Psoas muscle (tissue), 8 donors: ENCODE results near the gene KIF18A. TPM values are rescaled to one million over a fixed set of nuclear protein-coding genes. Genes with fewer than 3 reads are reported as not detected.

Experiments
- ATAC-seq, 4 donors: fragments of 200-7000 bp; cut with Tn5 transposase; one replicate each; pipeline ENCODE4 v1.9.1; 2020; ENCODE audit warnings: moderate library complexity in 3 of 4, mild to moderate bottlenecking in 2 of 4
- DNase-seq, 2 donors: peaks; one replicate each; pipeline ENCODE4 v3.0.0-alpha.2; 2020
- H3K27ac ChIP-seq: fragments of 200-600 bp; one replicate; pipeline ENCODE4 v1.8.0; 2022
- H3K27me3 ChIP-seq, 3 donors: fragments of 200-600 bp in 1 of 3; one replicate each; pipeline versions ENCODE4 v1.6.1 to v1.8.0; 2013 to 2022; ENCODE audit warnings: low read length in 2 of 3, mild to moderate bottlenecking in 2 of 3, moderate library complexity in 1 of 3; ENCODE audit not compliant: insufficient read depth in 3 of 3
- H3K36me3 ChIP-seq, 2 donors: fragments of 200-600 bp in 1 of 2; one replicate each; pipeline versions ENCODE4 v1.6.1 to v1.8.0; 2013 to 2022; ENCODE audit warnings: low read depth in 1 of 2, mild to moderate bottlenecking in 1 of 2, moderate library complexity in 1 of 2; ENCODE audit not compliant: insufficient read depth in 1 of 2
- H3K4me1 ChIP-seq: fragments of 200-600 bp; one replicate; pipeline ENCODE4 v1.8.0; 2022
- H3K4me3 ChIP-seq: fragments of 200-600 bp; one replicate; pipeline ENCODE4 v1.8.0; 2022; ENCODE audit warnings: mild to moderate bottlenecking
- H3K9me3 ChIP-seq: fragments of 200-600 bp; one replicate; pipeline ENCODE4 v1.8.0; 2022
- CTCF ChIP-seq: fragments of 200-600 bp; IDR thresholded peaks from one replicate; pipeline ENCODE4 v1.8.0; 2022; ENCODE audit warnings: antibody characterized with exemption
- WGBS, 3 donors: extraction: QIAGEN DNeasy Blood & Tissue Kit; methylation state at CpG; one replicate each; pipeline versions ENCODE4 v1.1.6 to v1.1.7; 2013; 5-methylcytosine and 5-hydroxymethylcytosine counted together
- intact Hi-C, 2 donors: fragments of 100-400 bp; cut with DNase I; formaldehyde crosslinking; loops; one replicate each; pipeline versions ENCODE4 v1.11.0 to v1.14.2; 2022
- polyA plus RNA-seq, 3 donors: library from polyadenylated mRNA; stranded (reverse); fragments of 200-250 nt; gene quantifications; one replicate each; pipeline ENCODE4 v1.2.3, GENCODE V29; 2013
- total RNA-seq, 4 donors: library from RNA; stranded (reverse); fragmentation: NEBNext Ultra II Directional in 2 of 4; extraction: Animal tissue kit (Norgen Biotek cat#: 25700) in 2 of 4; gene quantifications; one replicate each; pipeline versions ENCODE4 v1.2.1 to v1.2.4, GENCODE V29; 2021 to 2023
- donor health status: healthy with polysubstance abuse.
- donor health status: DM: no; HTN: no; CAD: no; lungs with moderate emphysema.
- donor health status: Bipolar disorder and iron deficiency.
- donor health status: healthy.
- donor health status: DM: yes; HTN: yes; CAD: no.
- donor health status: DM: no; HTN: no; CAD: no.
- donor health status: DM: no; HTN: no; CAD: no.
- donor health status: DM: yes; HTN: yes; CAD: no.

Gene KIF18A
- total and polyA plus RNA-seq, 7 donors = 0.15 to 0.53 (median 0.46) TPM; not detected in 2

GRCh38 chr11:28144808-28145207 lies 36.9 kb upstream of the KIF18A start:
- 92 to 97% (median 95%) methylated on average over 2 of the region's 2 CpGs for WGBS, 3 donors
- TF ChIP-seq CTCF = no peak
- ATAC-seq (no peak), DNase-seq (no peak)
- no peak overlapping the region for H3K4me3 ChIP-seq
- intact Hi-C loops = no loop called here
- no peak overlapping the region for H3K27ac ChIP-seq
- H3K27me3 ChIP-seq = no peaks in the 10 kb centered on the region
- H3K36me3 ChIP-seq = no peaks in the 10 kb centered on the region
- peaks cover 7% of the 10 kb centered on the region for H3K9me3 ChIP-seq
- H3K4me1 ChIP-seq = no peaks in the 10 kb centered on the region

GRCh38 chr11:28142724-28143123 lies 34.8 kb upstream of the KIF18A start:
- 92 to 97% (median 97%) methylated on average over 1 of the region's 1 CpG for WGBS, 3 donors
- no peaks in the 10 kb centered on the region for H3K36me3 ChIP-seq
- ATAC-seq = no peak
- no peak for TF ChIP-seq CTCF
- intact Hi-C loops = no loop called here
- H3K27ac ChIP-seq = no peak overlapping the region
- peaks cover 7% of the 10 kb centered on the region for H3K9me3 ChIP-seq
- H3K4me3 ChIP-seq = no peak overlapping the region
- H3K4me1 ChIP-seq = no peaks in the 10 kb centered on the region
- no peak for DNase-seq
- no peaks in the 10 kb centered on the region for H3K27me3 ChIP-seq

GRCh38 chr11:28140689-28141455 lies 32.9 kb upstream of the KIF18A start:
- ATAC-seq (no peak), DNase-seq (no peak)
- H3K36me3 ChIP-seq = peaks cover 0 to 7% of the 10 kb centered on the region in 2 donors
- H3K4me3 ChIP-seq = no peak overlapping the region
- no peaks in the 10 kb centered on the region for H3K27me3 ChIP-seq
- H3K4me1 ChIP-seq = no peaks in the 10 kb centered on the region
- intact Hi-C loops = no loop called here
- H3K27ac ChIP-seq = no peak overlapping the region
- no peak for TF ChIP-seq CTCF
- H3K9me3 ChIP-seq = peaks cover 7% of the 10 kb centered on the region
- whole genome bisulfite sequencing, 3 donors = 96 to 98% (median 97%) methylated on average over 9 of the region's 9 CpGs

- WGBS, 3 donors = 96 to 99% (median 99%) methylated on average over 5 of the region's 5 CpGs
- no peak overlapping the region for H3K27ac ChIP-seq
- no peak for TF ChIP-seq CTCF
- H3K4me3 ChIP-seq = no peak overlapping the region
- intact Hi-C loops = no loop called here
- H3K27me3 ChIP-seq = no peaks in the 10 kb centered on the region
- H3K36me3 ChIP-seq = peaks cover 0 to 13% of the 10 kb centered on the region in 2 donors
- peaks cover 7% of the 10 kb centered on the region for H3K9me3 ChIP-seq
- ATAC-seq (no peak), DNase-seq (no peak)
- no peaks in the 10 kb centered on the region for H3K4me1 ChIP-seq
Measured at GRCh38 chr11:28139841-28140415, 32.0 kb upstream of the KIF18A start.
